ENCODE measurements around the gene PPP1R3G. TPM values are rescaled to one million over a fixed set of nuclear protein-coding genes. Genes with fewer than 3 reads are reported as not detected.

The PPP1R3G gene
- total and polyA plus RNA-seq, 2 of the 13 experiments (the other 11 are each of a cell fraction or from before 2014, with no cell fraction given): 1.2 to 1.3 TPM

GRCh38 chr6:5119090-5119951 lies 34.2 kb downstream of the PPP1R3G start (continued):
- no peak for TF ChIP-seq MATR3 (CRISPR knock-in tag; IDR thresholded peaks at IDR 0.05)
- no peak for TF ChIP-seq ZNF550 (CRISPR knock-in tag; IDR thresholded peaks at IDR 0.05; ENCODE audit: borderline replicate concordance)
- no peak for TF ChIP-seq SRF (IDR thresholded peaks at IDR 0.05; ENCODE audit: low read depth, low read length)
- TF ChIP-seq, protein P1, sequence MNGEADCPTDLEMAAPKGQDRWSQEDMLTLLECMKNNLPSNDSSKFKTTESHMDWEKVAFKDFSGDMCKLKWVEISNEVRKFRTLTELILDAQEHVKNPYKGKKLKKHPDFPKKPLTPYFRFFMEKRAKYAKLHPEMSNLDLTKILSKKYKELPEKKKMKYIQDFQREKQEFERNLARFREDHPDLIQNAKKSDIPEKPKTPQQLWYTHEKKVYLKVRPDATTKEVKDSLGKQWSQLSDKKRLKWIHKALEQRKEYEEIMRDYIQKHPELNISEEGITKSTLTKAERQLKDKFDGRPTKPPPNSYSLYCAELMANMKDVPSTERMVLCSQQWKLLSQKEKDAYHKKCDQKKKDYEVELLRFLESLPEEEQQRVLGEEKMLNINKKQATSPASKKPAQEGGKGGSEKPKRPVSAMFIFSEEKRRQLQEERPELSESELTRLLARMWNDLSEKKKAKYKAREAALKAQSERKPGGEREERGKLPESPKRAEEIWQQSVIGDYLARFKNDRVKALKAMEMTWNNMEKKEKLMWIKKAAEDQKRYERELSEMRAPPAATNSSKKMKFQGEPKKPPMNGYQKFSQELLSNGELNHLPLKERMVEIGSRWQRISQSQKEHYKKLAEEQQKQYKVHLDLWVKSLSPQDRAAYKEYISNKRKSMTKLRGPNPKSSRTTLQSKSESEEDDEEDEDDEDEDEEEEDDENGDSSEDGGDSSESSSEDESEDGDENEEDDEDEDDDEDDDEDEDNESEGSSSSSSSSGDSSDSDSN (CRISPR knock-in tag; IDR thresholded peaks at IDR 0.05): no peak
- TF ChIP-seq, protein P2, sequence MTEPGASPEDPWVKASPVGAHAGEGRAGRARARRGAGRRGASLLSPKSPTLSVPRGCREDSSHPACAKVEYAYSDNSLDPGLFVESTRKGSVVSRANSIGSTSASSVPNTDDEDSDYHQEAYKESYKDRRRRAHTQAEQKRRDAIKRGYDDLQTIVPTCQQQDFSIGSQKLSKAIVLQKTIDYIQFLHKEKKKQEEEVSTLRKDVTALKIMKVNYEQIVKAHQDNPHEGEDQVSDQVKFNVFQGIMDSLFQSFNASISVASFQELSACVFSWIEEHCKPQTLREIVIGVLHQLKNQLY (CRISPR knock-in tag; IDR thresholded peaks at IDR 0.05): peak; percentile 34; the same call in 1 of the 2 replicates
- TF ChIP-seq MED1 (CRISPR knock-in tag; IDR thresholded peaks at IDR 0.05): peak; percentile 25; the same call in 1 of the 2 replicates
- no peak for TF ChIP-seq POGZ (CRISPR knock-in tag; IDR thresholded peaks at IDR 0.05)
- TF ChIP-seq ZNF333 (CRISPR knock-in tag; IDR thresholded peaks at IDR 0.05; ENCODE audit: borderline replicate concordance): no peak
- TF ChIP-seq ETV5 (CRISPR knock-in tag; IDR thresholded peaks at IDR 0.05; ENCODE audit: borderline replicate concordance): no peak
- TF ChIP-seq MEIS1 (CRISPR knock-in tag; IDR thresholded peaks at IDR 0.05; ENCODE audit: borderline replicate concordance): no peak
- no peak for TF ChIP-seq MIER2 (CRISPR knock-in tag; IDR thresholded peaks at IDR 0.05)
- TF ChIP-seq ZNF781 (CRISPR knock-in tag; IDR thresholded peaks at IDR 0.05; ENCODE audit: borderline replicate concordance, not compliant biosample characterization): no peak
- no peak for TF ChIP-seq ZSCAN12 (CRISPR knock-in tag; IDR thresholded peaks at IDR 0.05)
- no peak for TF ChIP-seq RBM22 (optimal IDR thresholded peaks at IDR 0.05; ENCODE audit: low read length)
- TF ChIP-seq, protein P3, sequence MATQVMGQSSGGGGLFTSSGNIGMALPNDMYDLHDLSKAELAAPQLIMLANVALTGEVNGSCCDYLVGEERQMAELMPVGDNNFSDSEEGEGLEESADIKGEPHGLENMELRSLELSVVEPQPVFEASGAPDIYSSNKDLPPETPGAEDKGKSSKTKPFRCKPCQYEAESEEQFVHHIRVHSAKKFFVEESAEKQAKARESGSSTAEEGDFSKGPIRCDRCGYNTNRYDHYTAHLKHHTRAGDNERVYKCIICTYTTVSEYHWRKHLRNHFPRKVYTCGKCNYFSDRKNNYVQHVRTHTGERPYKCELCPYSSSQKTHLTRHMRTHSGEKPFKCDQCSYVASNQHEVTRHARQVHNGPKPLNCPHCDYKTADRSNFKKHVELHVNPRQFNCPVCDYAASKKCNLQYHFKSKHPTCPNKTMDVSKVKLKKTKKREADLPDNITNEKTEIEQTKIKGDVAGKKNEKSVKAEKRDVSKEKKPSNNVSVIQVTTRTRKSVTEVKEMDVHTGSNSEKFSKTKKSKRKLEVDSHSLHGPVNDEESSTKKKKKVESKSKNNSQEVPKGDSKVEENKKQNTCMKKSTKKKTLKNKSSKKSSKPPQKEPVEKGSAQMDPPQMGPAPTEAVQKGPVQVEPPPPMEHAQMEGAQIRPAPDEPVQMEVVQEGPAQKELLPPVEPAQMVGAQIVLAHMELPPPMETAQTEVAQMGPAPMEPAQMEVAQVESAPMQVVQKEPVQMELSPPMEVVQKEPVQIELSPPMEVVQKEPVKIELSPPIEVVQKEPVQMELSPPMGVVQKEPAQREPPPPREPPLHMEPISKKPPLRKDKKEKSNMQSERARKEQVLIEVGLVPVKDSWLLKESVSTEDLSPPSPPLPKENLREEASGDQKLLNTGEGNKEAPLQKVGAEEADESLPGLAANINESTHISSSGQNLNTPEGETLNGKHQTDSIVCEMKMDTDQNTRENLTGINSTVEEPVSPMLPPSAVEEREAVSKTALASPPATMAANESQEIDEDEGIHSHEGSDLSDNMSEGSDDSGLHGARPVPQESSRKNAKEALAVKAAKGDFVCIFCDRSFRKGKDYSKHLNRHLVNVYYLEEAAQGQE (IDR thresholded peaks at IDR 0.05; ENCODE audit: borderline replicate concordance in 1 of 2, low read depth in 1 of 2, low read length in 2 of 2): no peak
- TF ChIP-seq ZNF790 (CRISPR knock-in tag; IDR thresholded peaks at IDR 0.05; ENCODE audit: borderline replicate concordance): no peak
- TF ChIP-seq SYNCRIP (IDR thresholded peaks at IDR 0.05; ENCODE audit: insufficient read depth, low read depth, low read length): no peak
- TF ChIP-seq NFKBIZ (CRISPR knock-in tag; IDR thresholded peaks at IDR 0.05): no peak
- TF ChIP-seq PHF20 (CRISPR knock-in tag; IDR thresholded peaks at IDR 0.05): no peak
- TF ChIP-seq KLF16 (CRISPR knock-in tag; IDR thresholded peaks at IDR 0.05): no peak
- no peak for TF ChIP-seq PTBP1 (IDR thresholded peaks at IDR 0.05; ENCODE audit: low read depth, low read length, poor library complexity, severe bottlenecking)
- no peak for TF ChIP-seq STAT5B (CRISPR knock-in tag; IDR thresholded peaks at IDR 0.05)
- no peak for TF ChIP-seq FOXJ3 (CRISPR knock-in tag; IDR thresholded peaks at IDR 0.05; ENCODE audit: borderline replicate concordance)
- no peak for TF ChIP-seq ZNF777 (CRISPR knock-in tag; IDR thresholded peaks at IDR 0.05)
